GM11168 (cell line): ENCODE data around the gene AP1S2.
"Not testable (repeated sequence)": the region's sequence is repeated elsewhere in the genome, so short reads cannot be mapped to it uniquely, and the experiment has no call there.

Experiments
- in situ Hi-C: fragments of 300-500 bp; cut with MboI; formaldehyde crosslinking; loops from one replicate; pipeline ENCODE4 v1.12.0; 2022; ENCODE audit warnings: low sequenced_read_pairs; ENCODE audit not compliant: unreplicated experiment

The AP1S2 gene

DNA sequence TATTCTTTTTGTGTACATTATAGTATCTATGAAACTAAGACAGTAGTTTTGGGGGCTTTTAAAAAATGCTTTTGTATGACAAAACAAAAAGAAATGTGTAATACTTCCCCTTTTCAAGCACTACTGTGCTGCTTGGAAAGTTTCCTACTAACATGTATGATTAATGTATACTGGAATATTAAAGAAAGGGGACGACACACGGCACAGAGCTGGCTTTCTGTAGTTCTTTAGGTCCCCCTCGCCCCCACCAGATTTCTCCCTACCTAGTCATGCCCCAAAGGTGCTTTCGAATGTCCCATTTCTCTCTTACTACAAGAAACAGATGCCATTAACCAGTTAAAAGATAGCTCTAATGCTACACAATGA lies 1.6 kb upstream of the AP1S2 start:
- in situ Hi-C loops: no loop called here

DNA sequence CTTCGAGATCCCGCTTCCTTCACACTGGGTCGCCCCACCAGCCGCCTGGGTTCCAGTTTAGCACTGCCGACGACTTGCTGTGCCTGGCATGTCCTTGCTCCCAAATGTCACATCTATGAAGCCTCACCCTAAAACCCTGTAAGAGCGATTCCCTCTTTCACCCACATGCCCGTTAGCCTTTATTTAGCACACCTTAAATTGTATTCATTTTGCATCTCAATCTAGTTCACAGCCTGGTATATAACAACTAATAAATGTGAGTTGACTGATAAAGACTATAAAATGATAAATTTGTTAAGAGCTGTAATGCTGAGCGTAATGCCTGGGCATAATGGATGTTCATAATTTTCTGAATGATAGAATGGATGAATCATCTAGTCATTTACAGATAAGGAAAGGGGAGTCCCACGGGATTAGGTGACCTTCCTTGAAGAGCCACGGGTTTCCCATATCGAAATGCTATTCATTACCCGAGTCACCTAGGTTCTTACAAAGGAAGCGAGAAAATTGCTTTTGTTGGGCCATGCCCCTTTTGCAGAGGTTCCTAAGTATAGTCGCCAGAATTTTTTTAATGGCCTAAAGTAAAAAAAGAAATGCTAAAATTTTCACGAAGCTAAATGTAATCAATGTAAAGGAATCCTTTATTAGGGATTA lies 1.1 kb upstream of the AP1S2 start:
- in situ Hi-C loops: no loop called here

DNA sequence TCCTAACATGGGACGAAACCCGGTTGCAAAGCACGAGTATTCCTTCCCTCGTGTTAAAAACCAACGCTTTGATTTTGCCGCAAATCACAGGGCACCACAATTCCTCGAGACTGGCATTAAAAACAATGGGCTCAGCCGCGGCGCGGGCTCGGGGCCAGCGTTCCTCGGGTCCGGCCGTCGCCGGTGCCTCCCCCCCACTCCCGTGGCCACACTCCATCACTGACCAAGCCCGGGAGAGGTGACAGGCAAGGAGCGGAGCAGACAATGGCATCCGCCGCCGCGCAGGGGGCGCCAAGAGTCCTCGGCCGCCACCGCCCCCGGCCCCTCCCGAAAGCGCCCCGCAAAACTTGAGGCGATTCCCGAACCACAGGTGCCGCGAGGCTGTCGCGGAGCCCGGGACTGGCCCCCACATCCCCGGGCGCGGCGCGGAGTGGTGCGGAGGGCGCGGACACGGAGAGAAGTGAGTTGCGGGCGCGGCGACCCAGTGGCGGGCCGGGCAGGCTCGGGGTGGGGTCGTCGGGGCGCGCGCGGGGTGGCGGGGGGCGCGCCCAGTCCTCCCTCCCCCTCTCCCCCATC lies 445 bp downstream of the AP1S2 start:
- in situ Hi-C loops: no loop called here

DNA sequence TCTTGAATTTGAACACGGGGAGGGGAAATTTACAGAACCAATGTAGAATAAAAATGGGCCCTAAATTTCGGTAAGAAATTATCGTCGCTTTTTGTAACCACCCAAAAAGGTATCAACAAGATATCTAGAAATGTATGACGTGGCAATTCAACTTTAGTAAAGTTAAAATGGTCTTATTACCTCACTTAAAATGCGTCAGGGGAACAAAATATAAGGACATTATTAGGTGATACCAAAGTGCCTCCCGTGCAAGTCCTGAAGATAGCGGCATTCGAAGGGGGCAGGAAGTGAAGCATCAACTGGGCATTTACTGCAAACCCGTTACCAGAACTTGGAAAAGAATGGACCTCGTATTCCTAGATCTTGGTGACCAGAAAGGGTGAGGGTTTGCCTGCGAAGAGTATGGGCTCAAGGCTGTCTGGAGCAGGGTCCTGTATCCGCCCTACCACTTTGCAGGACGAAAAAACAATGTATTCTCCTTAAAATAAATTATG lies 980 bp downstream of the AP1S2 start:
- in situ Hi-C loops: no loop called here

DNA sequence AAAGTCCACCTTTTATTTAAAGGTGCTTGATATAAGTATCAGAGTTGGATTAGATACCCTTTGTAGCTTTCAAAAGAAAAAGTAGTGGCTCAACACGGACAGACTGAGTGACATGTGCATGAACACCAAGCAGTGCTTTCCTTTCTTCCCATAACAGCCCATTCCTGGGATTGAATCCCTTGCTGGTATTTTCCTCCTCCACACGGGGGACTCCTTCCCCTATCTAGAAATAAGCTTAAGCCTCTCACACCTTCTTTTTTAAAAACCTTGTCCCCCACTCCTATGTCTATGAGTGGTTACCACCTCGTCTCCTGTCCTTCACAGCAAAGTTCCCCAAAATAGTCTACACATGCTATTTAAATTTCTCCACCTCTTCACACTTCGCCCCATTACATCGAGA lies 5.1 kb downstream of the AP1S2 start:
- in situ Hi-C loops: no loop called here

DNA sequence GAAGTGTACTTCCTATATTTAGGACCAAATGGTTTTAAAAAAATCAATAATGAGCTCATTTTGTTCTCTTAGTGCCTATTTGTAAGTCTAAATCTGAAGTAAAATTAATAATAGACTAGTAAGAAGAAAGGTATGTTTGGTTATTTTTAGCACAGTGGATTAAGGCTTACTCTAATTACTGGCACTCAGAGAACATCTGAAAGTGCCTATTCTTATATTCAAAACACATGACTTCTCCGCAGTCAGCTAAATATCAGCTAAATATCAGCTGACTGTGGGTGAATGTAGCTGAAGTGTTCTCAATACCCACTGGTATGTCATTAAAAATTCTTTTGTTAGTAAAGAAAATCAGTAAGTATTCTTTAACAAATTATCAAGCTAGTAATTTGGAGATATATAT lies 6.0 kb downstream of the AP1S2 start:
- in situ Hi-C loops: no loop called here

DNA sequence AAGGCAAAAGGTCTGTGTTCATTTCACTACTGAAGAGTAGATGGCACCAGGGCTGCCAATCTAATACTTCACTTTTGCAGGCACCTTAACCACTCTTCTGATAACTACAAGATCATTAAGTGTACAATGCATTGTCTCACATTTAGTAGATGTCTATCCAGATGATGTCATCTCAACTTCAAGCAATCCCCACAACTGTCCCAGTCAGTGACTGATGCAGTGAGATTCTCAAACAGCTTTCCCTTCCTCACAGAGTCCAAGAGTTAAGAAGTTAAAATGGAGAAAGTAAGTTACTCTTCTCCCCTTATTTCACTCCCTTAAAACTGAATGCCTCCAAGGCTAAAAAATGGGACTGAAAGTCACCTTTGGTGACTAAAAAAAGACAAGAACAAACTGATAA lies 10.7 kb downstream of the AP1S2 start:
- in situ Hi-C loops: no loop called here

DNA sequence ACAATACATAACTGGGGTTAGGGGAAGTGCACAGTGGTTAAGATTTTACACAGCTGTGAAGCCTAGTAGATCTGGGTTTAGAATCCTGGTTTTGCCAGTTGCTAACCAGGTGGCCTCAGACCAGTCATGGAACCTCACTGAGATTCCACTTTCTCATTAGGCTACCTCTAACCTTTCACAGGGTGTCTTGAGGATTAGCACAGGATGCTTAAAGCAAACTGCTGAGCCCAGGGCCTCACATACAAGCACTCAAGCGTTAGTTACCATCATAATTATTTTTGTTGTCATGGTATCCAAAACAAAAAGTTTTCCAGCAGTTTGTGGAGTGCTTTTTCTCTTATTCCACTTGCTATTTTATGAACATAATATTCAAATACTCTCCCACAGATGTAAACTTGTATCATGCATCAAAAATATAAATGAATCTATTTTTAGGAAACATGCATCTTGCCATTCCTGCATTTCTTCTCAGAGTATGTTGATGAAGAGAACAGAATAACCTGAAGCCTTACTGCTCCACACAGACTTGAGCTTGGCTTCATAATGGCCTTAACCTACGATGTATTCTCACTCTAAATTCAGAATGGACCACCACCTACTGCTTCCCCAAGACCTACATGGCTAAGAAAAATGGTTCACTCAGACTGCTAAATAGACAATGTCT lies 12.6 kb downstream of the AP1S2 start:
- in situ Hi-C loops: no loop called here

DNA sequence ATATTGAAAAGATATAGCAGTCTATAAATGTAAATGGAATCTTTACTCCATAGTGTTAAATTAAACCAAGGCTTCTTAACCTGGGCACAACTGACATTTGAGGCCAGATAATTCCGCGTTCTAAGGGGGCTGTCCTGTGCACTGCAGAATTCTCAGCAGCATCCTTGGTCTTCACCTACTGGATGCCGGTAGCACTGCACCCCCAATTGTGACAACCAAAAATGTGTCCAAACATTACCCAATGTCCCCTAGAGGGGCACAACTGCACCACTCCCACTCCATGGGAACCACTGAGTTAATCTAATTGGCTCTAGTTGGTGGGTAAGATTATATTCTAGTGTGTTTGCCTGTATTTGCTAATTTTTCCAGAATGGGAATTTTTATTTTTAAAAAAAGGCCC lies 16.6 kb downstream of the AP1S2 start:
- in situ Hi-C loops: no loop called here

DNA sequence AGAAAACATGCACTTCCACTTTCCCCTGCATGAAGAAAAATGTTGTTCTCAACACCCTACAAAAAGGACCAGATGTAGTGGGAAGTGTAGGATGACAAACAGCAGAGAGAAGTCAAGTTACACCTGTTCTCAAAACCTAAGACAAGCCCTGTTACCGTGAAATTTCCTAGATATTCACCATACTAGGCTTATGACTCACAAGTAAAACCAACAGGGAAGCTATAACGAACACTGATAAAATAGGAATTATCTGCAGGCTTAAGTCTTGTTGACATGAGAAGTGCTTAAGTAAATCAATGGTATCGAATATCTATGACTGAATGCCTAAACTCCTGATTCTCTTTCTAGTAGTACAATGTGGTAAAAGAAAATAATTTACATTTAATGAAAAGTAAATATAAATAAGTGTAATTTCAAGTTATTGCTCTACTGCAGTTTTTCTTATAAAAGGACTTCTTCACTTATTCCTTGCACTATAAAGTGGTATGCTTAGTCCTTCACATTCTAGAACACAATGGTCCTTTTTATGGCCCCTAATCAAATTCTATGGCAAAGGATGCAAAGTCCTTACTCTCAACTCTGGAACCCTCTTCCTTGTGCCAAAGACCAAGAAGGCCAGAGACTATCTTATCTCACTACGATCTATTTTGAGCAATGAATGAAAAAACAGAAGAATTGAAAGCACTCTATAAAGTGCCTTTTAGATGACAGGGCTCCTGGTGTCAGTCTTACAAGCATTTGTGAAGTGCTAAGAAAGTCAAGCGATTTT lies 19.6 kb downstream of the AP1S2 start:
- in situ Hi-C loops: no loop called here

DNA sequence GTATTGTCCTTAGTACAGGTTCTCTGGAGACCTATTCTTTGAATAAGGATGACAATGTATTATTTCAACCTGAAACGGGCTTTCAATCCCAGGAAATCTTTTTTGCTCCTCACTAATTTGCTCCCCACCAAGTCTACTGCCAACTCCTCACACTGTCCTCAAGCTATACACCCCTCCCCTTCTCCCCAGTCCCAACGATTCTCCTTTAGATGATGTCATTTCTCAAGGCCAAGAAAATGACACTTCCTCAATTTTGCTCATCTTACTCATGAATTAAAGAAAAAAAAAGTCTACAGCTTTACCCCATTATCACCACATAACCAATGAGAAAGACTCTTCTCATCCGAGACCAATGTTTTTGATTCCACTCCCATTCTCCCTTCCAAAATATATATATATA lies 20.6 kb downstream of the AP1S2 start:
- in situ Hi-C loops: no loop called here

DNA sequence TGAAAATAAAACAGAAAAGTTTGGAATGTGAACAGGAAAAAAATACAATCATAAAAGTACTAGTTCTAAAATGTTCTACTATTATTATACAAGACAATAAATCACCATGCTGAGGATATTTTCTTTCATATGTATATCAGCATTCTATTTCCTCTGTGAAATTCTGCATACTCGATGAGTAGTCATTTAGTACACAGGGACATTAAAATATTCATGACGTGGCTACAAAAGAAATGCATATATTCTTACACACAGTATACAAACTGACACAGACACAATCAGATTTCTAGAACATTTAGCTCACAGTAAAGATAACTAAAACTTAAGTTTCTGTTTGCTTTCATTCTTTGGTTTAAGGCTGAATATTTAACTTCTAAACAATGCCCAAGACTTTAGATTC lies 23.3 kb downstream of the AP1S2 start:
- in situ Hi-C loops: not testable (repeated sequence)

DNA sequence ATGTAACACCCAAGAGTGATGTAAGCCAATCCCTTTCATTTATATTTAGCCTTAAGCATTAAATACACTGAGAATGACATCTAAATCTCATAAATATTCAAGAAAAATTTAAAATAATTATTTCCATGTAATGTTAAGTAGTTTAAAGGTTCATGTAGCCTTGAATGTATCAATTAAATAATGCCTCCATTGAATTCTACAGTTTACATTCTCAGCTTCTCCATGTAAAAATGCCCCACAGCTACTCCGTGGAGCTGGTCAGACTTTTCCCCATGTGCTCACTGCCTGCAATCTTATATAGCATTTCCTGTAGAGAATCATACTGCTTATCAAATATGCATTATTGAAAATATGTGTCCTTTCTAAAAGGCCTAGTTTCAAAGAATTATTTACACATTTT lies 25.4 kb downstream of the AP1S2 start:
- in situ Hi-C loops: no loop called here

DNA sequence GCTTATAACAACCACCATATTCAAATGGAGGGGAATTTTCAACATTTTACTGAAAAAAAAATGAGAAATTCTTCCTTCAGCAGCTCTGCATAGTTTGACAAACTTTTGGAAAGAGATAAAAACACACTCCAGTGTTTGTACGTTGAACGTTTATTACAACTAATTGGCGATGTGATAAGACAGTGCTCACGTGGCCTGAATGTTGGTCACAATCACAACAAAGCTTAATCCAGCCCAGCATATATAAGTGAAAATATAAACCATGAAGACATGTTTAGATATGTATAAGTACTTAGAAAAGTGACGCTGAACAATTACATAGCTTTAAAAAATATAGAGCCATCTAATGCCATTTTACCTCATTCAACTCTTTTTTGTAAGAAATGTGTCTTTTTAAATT lies 28.7 kb downstream of the AP1S2 start:
- in situ Hi-C loops: no loop called here

DNA sequence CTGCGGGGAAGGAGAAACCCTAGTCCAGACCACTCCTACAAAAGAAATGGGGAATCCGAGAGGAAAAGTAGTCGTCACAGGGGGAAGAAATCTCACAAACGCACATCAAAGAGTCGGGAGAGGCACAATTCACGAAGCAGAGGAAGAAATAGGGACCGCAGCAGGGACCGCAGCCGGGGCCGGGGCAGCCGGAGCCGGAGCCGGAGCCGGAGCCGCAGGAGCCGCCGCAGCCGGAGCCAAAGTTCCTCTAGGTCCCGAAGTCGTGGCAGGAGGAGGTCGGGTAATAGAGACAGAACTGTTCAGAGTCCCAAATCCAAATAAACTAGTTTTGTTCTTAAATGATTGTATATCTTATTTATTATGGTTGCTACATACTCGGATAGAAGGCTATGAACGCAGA lies 31.7 kb downstream of the AP1S2 start:
- in situ Hi-C loops: no loop called here

DNA sequence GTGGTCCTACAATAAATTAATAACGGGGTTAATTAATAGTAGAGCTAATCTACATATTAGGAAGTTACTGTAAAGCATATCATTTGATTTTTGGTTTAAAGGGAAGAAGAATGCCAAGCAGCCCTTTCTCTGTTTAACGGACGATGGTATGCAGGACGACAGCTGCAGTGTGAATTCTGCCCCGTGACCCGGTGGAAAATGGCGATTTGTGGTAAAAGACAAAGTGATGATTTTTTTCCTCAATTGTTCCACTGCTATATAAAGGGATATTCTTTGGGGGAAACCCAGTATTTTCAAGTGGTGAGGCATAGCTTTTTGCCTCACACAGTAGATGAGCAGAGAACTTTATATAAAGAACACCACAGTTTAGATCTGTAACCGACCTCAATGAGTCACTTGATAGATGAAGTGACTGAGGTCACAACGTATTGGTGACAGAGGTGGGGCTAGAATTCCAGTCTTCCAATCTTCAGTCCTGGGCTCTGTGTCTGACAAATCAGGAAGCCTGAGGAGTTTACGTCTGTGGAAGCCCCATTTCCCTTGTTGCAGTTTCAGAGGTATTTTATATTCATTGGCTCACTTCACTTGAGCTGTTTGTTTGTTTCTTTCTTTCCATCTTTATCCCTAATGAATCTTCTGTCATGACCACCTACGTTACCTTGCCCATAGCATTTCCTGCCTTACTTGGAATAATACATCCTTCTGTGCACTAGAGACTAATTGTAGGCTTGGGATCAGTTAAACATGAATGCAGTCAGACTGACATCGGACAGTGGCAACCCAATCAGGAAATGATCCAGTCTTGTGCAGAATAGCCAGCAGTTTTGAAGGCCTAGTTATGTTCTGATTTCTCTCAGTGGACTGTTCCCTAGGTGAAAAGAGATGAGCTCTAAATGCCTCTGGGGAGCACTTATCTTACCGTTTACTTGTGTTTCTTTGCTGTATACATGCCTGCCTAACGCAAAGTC lies 34.2 kb downstream of the AP1S2 start:
- in situ Hi-C loops: no loop called here

DNA sequence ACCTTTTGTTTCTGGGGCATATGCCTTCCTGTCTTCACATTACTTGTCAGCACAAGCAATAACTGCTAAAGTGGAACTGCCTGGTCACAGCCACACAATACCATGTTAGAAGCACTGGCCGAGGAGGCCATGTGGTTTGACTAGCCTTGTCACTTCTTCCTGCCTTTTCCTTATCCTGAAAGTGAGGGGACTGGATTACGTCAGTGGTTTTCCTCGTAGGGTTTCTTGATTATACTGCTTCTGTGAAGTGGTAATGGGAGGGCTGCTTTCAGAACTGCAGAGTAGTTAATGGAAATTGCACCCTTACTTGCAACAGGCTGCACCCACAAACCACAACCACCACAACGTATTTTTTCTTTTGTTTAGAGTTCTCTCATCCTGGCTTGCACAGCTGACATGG lies 37.7 kb downstream of the AP1S2 start:
- in situ Hi-C loops: no loop called here

DNA sequence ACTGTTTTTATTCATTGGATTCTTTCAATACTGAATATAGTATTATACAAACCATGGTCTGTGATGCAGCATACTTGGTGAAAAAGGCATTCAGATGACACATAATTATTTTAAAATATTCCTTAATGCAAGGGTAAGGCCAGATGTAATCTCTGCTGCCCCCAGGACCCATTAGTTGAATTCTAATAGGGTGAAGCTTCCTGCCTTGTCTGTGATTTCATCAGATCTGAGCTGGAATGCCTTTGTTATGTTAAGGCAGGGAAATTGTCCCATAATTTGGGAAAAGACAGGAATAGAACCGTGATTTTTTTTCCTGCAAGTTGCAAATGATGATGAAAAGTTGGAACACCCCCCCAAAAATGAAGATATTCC lies 38.2 kb downstream of the AP1S2 start:
- in situ Hi-C loops: no loop called here

DNA sequence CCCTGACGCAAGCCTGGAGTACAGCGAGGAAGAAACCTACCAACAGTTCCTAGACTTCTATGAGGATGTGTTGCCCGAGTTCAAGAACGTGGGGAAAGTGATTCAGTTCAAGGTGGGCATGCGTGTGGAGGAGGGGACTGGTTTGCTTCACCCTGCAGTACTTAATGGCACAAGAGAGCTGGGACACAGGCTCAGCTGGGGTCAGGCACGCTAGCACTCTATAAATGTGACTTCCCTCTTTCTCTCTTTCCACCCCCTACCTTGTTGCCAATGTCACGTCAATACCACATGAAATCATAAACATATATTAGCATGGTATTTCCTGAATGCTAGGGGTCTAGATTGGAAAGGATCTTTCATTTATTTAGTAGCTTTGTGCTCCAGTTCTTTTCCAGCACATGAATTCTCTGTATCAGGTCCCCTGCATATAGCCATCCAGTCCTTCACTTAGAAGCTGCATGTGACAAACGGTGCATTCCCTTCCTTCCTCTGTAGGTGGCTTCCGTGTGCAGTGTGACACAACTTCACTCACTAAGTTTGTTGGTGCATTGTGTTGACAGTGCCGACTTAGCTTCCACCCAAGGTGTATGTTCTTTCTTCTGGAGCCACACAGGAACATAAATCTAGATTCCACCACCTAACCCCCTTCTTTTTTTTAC lies 38.7 kb downstream of the AP1S2 start:
- in situ Hi-C loops: no loop called here
